ENCODE results near the gene LIN9.

- TF ChIP-seq MAX (IDR thresholded peaks at IDR 0.05), result no peak
- TF ChIP-seq EP300 (IDR thresholded peaks at IDR 0.05; ENCODE audit: borderline replicate concordance), result no peak
- TF ChIP-seq YY1 (IDR thresholded peaks at IDR 0.05; ENCODE audit: low read depth), result no peak
- no peak for TF ChIP-seq RAD21 (IDR thresholded peaks at IDR 0.05; ENCODE audit: low read depth)
- TF ChIP-seq REST (IDR thresholded peaks at IDR 0.05; ENCODE audit: low read depth), result no peak
- no peak for TF ChIP-seq TEAD4 (IDR thresholded peaks at IDR 0.05)
- no peak for TF ChIP-seq TCF12 (IDR thresholded peaks at IDR 0.05; ENCODE audit: low read depth)
- TF ChIP-seq CREB1 (IDR thresholded peaks at IDR 0.05; ENCODE audit: low read depth), result no peak
- TF ChIP-seq NFIC (IDR thresholded peaks at IDR 0.05), result no peak
- no peak for TF ChIP-seq USF1 (IDR thresholded peaks at IDR 0.05)
- no peak for TF ChIP-seq EGR1 (IDR thresholded peaks at IDR 0.05)
- TF ChIP-seq TAF1 (IDR thresholded peaks at IDR 0.05; ENCODE audit: low read depth), result no peak
Measured at GRCh38 chr1:226185141-226186036, 123.6 kb downstream of the LIN9 start.
